ENCODE measurements around the gene OTUB2. TPM values are rescaled to one million over a fixed set of nuclear protein-coding genes. Genes with fewer than 3 reads are reported as not detected.

OTUB2 gene
- total RNA-seq, 5 donors from 2014 or later (not counting 1 experiment from before 2014, with no cell fraction given): 0.09 to 0.57 (median 0.28) TPM

DNA sequence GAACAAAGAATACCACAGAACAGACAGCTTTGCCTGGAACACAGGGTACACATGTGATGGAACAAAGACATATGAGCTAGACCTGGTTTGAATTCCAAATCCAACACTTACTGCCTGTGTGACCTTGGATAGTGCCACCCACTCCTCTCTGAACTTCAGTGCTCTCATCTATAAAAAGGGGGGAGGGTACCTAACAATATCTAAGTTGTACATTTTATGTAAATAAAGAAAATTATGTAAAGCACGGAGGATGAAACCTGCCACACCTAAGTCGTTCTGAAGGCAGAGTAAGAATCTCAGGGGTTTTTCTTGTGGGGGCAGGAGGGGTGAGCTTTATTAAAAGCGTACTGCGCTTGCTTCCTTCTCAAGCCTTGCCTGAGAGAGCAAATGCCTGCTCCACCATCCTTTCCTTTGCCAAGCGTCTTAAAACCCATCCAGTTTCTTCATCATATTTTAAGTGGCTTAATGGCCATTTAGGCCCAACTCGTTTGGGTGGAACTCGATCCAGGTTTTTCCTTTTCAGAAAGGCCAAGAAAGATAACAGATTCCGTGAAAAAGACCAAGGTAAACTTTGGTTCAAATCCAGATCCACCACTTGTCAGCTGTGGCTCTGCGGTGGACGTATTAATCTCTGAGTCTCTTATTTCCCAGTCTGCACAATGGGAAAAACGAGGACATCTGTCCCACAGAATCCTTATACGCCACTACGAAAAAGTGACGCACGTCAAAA, 53.9 kb downstream of the OTUB2 start:
- CTCF ChIA-PET: interaction anchor here (0.6 to 4.3 kb wide), 5 partner anchors 42 to 57 kb away, joined by 3 to 20 read pairs (median 4); no protein-coding TSS in a partner anchor
- H3K4me1 Mint-ChIP-seq: peaks cover 54 to 60% (median 58%) of the 10 kb centered on the region in 3 donors
- peak in 14 of 35 experiments; percentile 6 to 56 (median 17) for DNase-seq
- H3K4me3 Mint-ChIP-seq: peak overlapping the region; percentile 99 to 100 (median 100)
- WGBS (ENCODE audit: insufficient coverage): 0% methylated on average over 11 of the region's 15 CpGs
- peaks cover 30 to 31% of the 10 kb centered on the region in 2 experiments for H3K4me1 ChIP-seq (ENCODE audit: control insufficient read depth in 1 of 2, extremely low read depth in 1 of 2, insufficient read depth in 2 of 2, low read length in 2 of 2)
- peaks cover 3 to 21% of the 10 kb centered on the region in 2 donors for H3K36me3 ChIP-seq (ENCODE audit: control insufficient read depth in 2 of 2, extremely low read depth in 1 of 2, insufficient read depth in 1 of 2, low read length in 1 of 2)
- H3K9me3 Mint-ChIP-seq: peaks cover 0 to 6% (median 6%) of the 10 kb centered on the region in 3 donors
- peaks cover 3% of the 10 kb centered on the region for H3K9me3 ChIP-seq
- peak overlapping the region; percentile 96 to 100 for H3K4me3 ChIP-seq (ENCODE audit: control insufficient read depth in 1 of 2, extremely low read depth in 1 of 2, low read length in 1 of 2)
- H3K27ac Mint-ChIP-seq: peak overlapping the region; percentile 98 to 99
- H3K36me3 Mint-ChIP-seq: peaks cover 41% of the 10 kb centered on the region
- POLR2A ChIA-PET: interaction anchor here (0.6 to 2.1 kb wide), 7 partner anchors 10 to 102 kb away, joined by 3 to 7 read pairs (median 3); no protein-coding TSS in a partner anchor
- no peak for ATAC-seq (replicated peaks in 1 of 4)
- no peaks in the 10 kb centered on the region for H3K27me3 ChIP-seq (replicated peaks in 1 of 2; ENCODE audit: control insufficient read depth in 2 of 2, extremely low read depth in 1 of 2, insufficient read depth in 2 of 2, low read length in 1 of 2)
- H3K27ac ChIP-seq (ENCODE audit: low read length): peak overlapping the region; percentile 94
- no peaks in the 10 kb centered on the region for H3K27me3 Mint-ChIP-seq

DNA sequence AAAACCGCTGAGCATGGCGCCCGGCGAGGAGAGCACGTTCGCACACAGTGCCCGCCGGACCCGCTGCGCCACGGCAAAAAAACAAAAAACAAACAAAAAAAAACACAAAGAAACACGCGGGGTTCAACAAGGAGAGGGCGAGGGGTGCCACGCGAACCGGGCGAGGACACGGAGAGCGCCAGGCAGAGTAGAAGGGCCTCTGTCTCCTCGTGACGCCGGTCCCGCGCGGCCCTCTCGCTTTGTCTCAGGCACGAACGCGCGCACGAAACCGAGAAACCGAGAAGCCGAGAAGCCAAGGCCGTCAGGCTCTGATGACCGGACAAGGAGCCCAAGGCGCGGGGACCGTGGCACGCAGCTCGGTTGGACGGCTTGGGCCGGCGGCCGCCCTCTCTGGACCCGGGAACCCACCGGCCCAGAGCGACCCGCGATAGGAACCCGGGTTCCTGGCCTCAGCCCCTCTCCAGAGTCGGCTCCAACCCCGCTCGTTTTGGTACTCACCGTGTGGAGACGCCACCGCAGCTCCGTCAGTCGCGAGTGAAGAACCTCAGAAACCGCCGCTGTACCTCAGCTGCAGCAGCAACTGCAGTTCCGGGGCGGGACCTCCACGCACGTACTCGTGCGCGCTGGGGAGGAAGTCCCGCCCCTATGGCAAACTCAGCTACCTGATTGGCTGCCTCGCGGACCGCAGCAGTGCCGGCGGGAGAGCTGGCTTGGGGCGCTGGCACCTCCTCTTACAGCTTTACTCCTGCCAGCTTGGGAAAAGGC, 54.7 kb downstream of the OTUB2 start, which contains the start of the genes DDX24 and IFI27L1:
Gene DDX24 (minus strand): TSS at position 582 of the 765 bp plus-strand sequence. CDS start 1,460 bp downstream, outside the sequence.
Gene IFI27L1 (plus strand): TSS at position 690 of the 765 bp plus-strand sequence. CDS start 15,628 bp downstream, outside the sequence.
- under 1% methylated on average over 68 of the region's 77 CpGs for WGBS (ENCODE audit: insufficient coverage)
- Mint-ChIP-seq H3K27ac (peak within 1 kb of the TSS; percentile 98 to 99), H3K4me1 (peaks cover 47 to 53% (median 50%) of the 10 kb centered on the region in 3 donors), H3K4me3 (peak within 1 kb of the TSS; percentile 99 to 100 (median 100)), H3K9me3 (no peaks in the 10 kb centered on the region), H3K36me3 (peaks cover 34% of the 10 kb centered on the region), H3K27me3 (no peaks in the 10 kb centered on the region)
- H3K4me3 ChIP-seq (ENCODE audit: control insufficient read depth in 1 of 2, extremely low read depth in 1 of 2, low read length in 1 of 2): peak within 1 kb of the TSS; percentile 96 to 100
- ATAC-seq (replicated peaks in 1 of 4) (peak; percentile 97 to 99 (median 98)), DNase-seq (peak; percentile 87 to 99 (median 96))
- H3K9me3 ChIP-seq: no peaks in the 10 kb centered on the region
- CTCF ChIA-PET: interaction anchor here in 1 of 2 donors (0.8 to 4.3 kb wide), 8 partner anchors 10 to 99 kb away, joined by 3 to 20 read pairs (median 5); partner anchors contain the start of genes IFI27L2 and OTUB2
- POLR2A ChIA-PET: interaction anchor here (0.6 to 1.2 kb wide), 11 partner anchors 14 to 101 kb away, joined by 3 to 5 read pairs (median 3); partner anchors contain the start of gene IFI27L2 (in 1 of the 2)
- H3K27me3 ChIP-seq (replicated peaks in 1 of 2; ENCODE audit: control insufficient read depth in 2 of 2, extremely low read depth in 1 of 2, insufficient read depth in 2 of 2, low read length in 1 of 2): no peaks in the 10 kb centered on the region
- peaks cover 30 to 31% of the 10 kb centered on the region in 2 experiments for H3K4me1 ChIP-seq (ENCODE audit: control insufficient read depth in 1 of 2, extremely low read depth in 1 of 2, insufficient read depth in 2 of 2, low read length in 2 of 2)
- H3K27ac ChIP-seq (ENCODE audit: low read length): peak within 1 kb of the TSS; percentile 94
- peaks cover 3 to 21% of the 10 kb centered on the region in 2 donors for H3K36me3 ChIP-seq (ENCODE audit: control insufficient read depth in 2 of 2, extremely low read depth in 1 of 2, insufficient read depth in 1 of 2, low read length in 1 of 2)

DNA sequence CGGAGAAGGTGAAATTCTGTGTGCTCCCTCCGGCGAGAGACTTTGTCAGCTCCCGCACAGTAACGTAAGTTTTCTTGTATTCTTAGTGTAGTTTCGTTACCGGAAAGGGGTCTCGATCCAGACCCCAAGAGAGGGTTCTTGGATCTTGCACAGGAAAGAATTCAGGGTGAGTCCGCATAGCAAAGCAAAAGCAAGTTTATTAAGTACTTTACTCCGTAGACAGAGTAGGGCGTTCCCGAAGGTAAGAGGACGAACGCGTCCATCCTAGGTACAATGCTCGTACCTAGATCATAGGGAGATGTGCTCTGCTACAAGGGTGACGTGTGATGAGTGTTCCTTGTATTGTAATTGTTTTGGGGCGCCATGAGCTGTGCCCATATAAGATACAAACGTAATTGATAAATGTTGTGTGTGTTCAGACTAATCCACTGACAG, 55.3 kb downstream of the OTUB2 start:
- Histone ChIP-seq H3K9me3 (no peaks in the 10 kb centered on the region), H3K4me3 (ENCODE audit: control insufficient read depth in 1 of 2, extremely low read depth in 1 of 2, low read length in 1 of 2) (peak overlapping the region; percentile 96 to 100), H3K4me1 (ENCODE audit: control insufficient read depth in 1 of 2, extremely low read depth in 1 of 2, insufficient read depth in 2 of 2, low read length in 2 of 2) (peaks cover 28% of the 10 kb centered on the region in 2 experiments), H3K27ac (ENCODE audit: low read length) (peak overlapping the region; percentile 94), H3K36me3 (ENCODE audit: control insufficient read depth in 2 of 2, extremely low read depth in 1 of 2, insufficient read depth in 1 of 2, low read length in 1 of 2) (peaks cover 0 to 21% of the 10 kb centered on the region in 2 donors), H3K27me3 (replicated peaks in 1 of 2; ENCODE audit: control insufficient read depth in 2 of 2, extremely low read depth in 1 of 2, insufficient read depth in 2 of 2, low read length in 1 of 2) (no peaks in the 10 kb centered on the region)
- ChIA-PET POLR2A (interaction anchor here (0.6 to 1.2 kb wide), 9 partner anchors 14 to 101 kb away, joined by 3 to 8 read pairs (median 3); partner anchors contain the start of gene IFI27L2 (in 1 of the 2)), CTCF (interaction anchor here in 1 of 2 donors (0.8 to 4.3 kb wide), 8 partner anchors 9 to 99 kb away, joined by 3 to 20 read pairs (median 5); partner anchors contain the start of genes IFI27L2 and OTUB2)
- Mint-ChIP-seq H3K4me1 (peaks cover 42 to 50% (median 48%) of the 10 kb centered on the region in 3 donors), H3K36me3 (peaks cover 29% of the 10 kb centered on the region), H3K27ac (peak overlapping the region; percentile 92 to 95), H3K9me3 (peaks cover 0 to 3% (median 0%) of the 10 kb centered on the region in 3 donors), H3K27me3 (no peaks in the 10 kb centered on the region), H3K4me3 (peak overlapping the region; percentile 99 to 100 (median 100))
- 1% methylated on average over 12 of the region's 19 CpGs for WGBS (ENCODE audit: insufficient coverage)
- peak; percentile 15 to 28 (median 20) for ATAC-seq (replicated peaks in 1 of 4)
- DNase-seq: peak in 2 of 35 experiments; percentile 8 to 41

DNA sequence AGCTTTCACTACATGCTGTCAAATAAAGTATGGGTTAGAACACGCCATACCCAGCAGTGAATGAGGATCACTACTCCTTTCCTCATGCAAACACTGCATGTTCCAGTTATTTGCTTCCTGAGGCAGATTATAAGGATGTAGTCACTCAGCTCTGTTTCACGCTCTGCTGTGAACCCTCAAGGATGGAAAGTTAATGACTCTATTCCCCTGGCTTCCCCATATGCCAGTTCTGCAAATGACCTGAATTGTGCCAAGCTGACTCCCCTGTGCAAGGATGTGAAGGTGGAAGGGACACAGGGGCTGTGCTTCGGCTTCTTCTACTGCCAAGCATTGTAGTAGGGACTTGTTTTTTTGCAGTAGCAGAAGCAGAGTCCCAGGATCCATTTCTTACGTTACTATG, 61.8 kb downstream of the OTUB2 start:
- no peaks in the 10 kb centered on the region for H3K9me3 ChIP-seq
- DNase-seq (no peak), ATAC-seq (replicated peaks in 1 of 4) (no peak)
- no peak overlapping the region for H3K4me3 ChIP-seq (ENCODE audit: control insufficient read depth in 1 of 2, extremely low read depth in 1 of 2, low read length in 1 of 2)
- no peak overlapping the region for H3K27ac ChIP-seq (ENCODE audit: low read length)
- POLR2A ChIA-PET: interaction anchor here (0.6 to 0.7 kb wide), 3 partner anchors 31 to 863 kb away, joined by 3 to 7 read pairs (median 6); no protein-coding TSS in a partner anchor
- Mint-ChIP-seq H3K36me3 (no peaks in the 10 kb centered on the region), H3K27me3 (no peaks in the 10 kb centered on the region), H3K4me1 (peaks cover 0 to 3% (median under 1%) of the 10 kb centered on the region in 3 donors), H3K4me3 (no peak overlapping the region), H3K27ac (no peak overlapping the region), H3K9me3 (peaks cover 0 to 3% (median 0%) of the 10 kb centered on the region in 3 donors)
- 79% methylated on average over 2 of the region's 4 CpGs for WGBS (ENCODE audit: insufficient coverage)
- CTCF ChIA-PET: interaction anchor here (0.7 kb wide), 2 partner anchors 80 to 328 kb away, joined by 3 to 4 read pairs; no protein-coding TSS in a partner anchor
- H3K4me1 ChIP-seq (ENCODE audit: control insufficient read depth in 1 of 2, extremely low read depth in 1 of 2, insufficient read depth in 2 of 2, low read length in 2 of 2): no peaks in the 10 kb centered on the region
- H3K27me3 ChIP-seq (replicated peaks in 1 of 2; ENCODE audit: control insufficient read depth in 2 of 2, extremely low read depth in 1 of 2, insufficient read depth in 2 of 2, low read length in 1 of 2): no peaks in the 10 kb centered on the region
- no peaks in the 10 kb centered on the region for H3K36me3 ChIP-seq (ENCODE audit: control insufficient read depth in 2 of 2, extremely low read depth in 1 of 2, insufficient read depth in 1 of 2, low read length in 1 of 2)

DNA sequence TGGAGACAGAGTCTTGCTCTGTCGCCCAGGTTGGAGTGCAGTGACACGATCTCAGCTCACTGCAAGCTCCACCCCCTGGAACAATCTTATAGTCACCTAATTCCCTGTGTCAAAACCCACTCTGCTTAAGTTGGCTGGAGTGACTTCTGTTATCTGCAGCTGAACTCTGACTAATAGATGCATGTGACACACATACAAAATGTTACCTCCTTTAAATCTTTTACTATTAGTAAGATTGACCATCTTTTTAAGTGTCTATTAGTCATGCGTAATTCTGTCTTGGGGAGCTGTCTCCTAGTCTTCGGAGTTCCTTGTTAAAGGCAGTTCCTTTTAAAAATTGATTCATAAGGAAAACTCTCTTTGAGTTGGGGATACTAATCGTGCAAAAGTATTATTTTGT, 62.4 kb downstream of the OTUB2 start:
- Mint-ChIP-seq H3K4me3 (no peak overlapping the region), H3K9me3 (peaks cover 0 to 3% (median 0%) of the 10 kb centered on the region in 3 donors), H3K27me3 (no peaks in the 10 kb centered on the region), H3K36me3 (no peaks in the 10 kb centered on the region), H3K27ac (no peak overlapping the region), H3K4me1 (no peaks in the 10 kb centered on the region)
- Histone ChIP-seq H3K27ac (ENCODE audit: low read length) (no peak overlapping the region), H3K9me3 (no peaks in the 10 kb centered on the region), H3K36me3 (ENCODE audit: control insufficient read depth in 2 of 2, extremely low read depth in 1 of 2, insufficient read depth in 1 of 2, low read length in 1 of 2) (no peaks in the 10 kb centered on the region), H3K4me1 (ENCODE audit: control insufficient read depth in 1 of 2, extremely low read depth in 1 of 2, insufficient read depth in 2 of 2, low read length in 2 of 2) (no peaks in the 10 kb centered on the region), H3K4me3 (ENCODE audit: control insufficient read depth in 1 of 2, extremely low read depth in 1 of 2, low read length in 1 of 2) (no peak overlapping the region), H3K27me3 (replicated peaks in 1 of 2; ENCODE audit: control insufficient read depth in 2 of 2, extremely low read depth in 1 of 2, insufficient read depth in 2 of 2, low read length in 1 of 2) (no peaks in the 10 kb centered on the region)
- ATAC-seq (replicated peaks in 1 of 4): no peak
- DNase-seq: no peak
- ChIA-PET POLR2A (interaction anchor here in 1 of 2 donors (0.6 kb wide), 1 partner anchor 31 kb away, joined by 3 read pairs; no protein-coding TSS in a partner anchor), CTCF (interaction anchor here (0.5 to 0.7 kb wide), 3 partner anchors 44 to 191 kb away, joined by 3 to 6 read pairs (median 4); no protein-coding TSS in a partner anchor)
- WGBS (ENCODE audit: insufficient coverage): no CpG with 5 or more reads among the region's 5 CpGs
